PC-9 (cell line): Measurements from ENCODE around the gene TCF4. TPM values are rescaled to one million over a fixed set of nuclear protein-coding genes. Genes with fewer than 3 reads are reported as not detected.

ENCODE experiments used
- BruUV-seq: library from RNA; stranded (reverse); fragments of 400-500 nt; replicated peaks from 2 replicates; lab custom pipeline; 2021; lab: Mats Ljungman, UMichigan
- CTCF ChIA-PET: fragments of 300-600 bp; sonication (Branson Sonifier 250); formaldehyde crosslinking; loops from one replicate; lab custom pipeline; 2022; ENCODE audit warnings: antibody characterized with exemption; lab: Charles Lee
- POLR2A ChIA-PET: fragments of 300-600 bp; sonication (Branson Sonifier 250); formaldehyde crosslinking; loops from one replicate; lab custom pipeline; 2022; ENCODE audit warnings: antibody characterized with exemption; ENCODE audit not compliant: unreplicated experiment; lab: Charles Lee
- DNase-seq, 2 experiments: peaks; one replicate each; pipeline versions ENCODE4 v3.0.0 to v3.0.0-alpha.2; 2015 to 2022; ENCODE audit warnings: mixed read lengths in 1 of 2
- H2AFZ ChIP-seq: fragments of 200-600 bp; sonication (generic); 2 replicates; pipeline ENCODE4 v1.8.1; 2017; ENCODE audit warnings: antibody characterized with exemption
- H3F3A ChIP-seq: fragments of 200-600 bp; sonication (generic); 2 replicates; pipeline ENCODE4 v1.8.1; 2017; ENCODE audit warnings: antibody characterized with exemption, mild to moderate bottlenecking, low read depth; ENCODE audit not compliant: insufficient read depth
- H3K27ac ChIP-seq: fragments of 200-600 bp; sonication (generic); 2 replicates; pipeline ENCODE4 v1.6.1; 2016; ENCODE audit warnings: mixed run types
- H3K27me3 ChIP-seq: fragments of 200-600 bp; sonication (generic); 2 replicates; pipeline ENCODE4 v1.6.1; 2016; ENCODE audit warnings: low read depth, mixed run types; ENCODE audit not compliant: insufficient read depth
- H3K36me3 ChIP-seq: fragments of 200-600 bp; sonication (generic); 2 replicates; pipeline ENCODE4 v1.6.1; 2016; ENCODE audit warnings: low read depth, mixed run types
- H3K4me1 ChIP-seq: fragments of 200-600 bp; sonication (generic); replicated peaks from 2 replicates; pipeline ENCODE4 v1.6.1; 2016; ENCODE audit warnings: mixed run types; ENCODE audit not compliant: insufficient read depth
- H3K4me2 ChIP-seq: fragments of 200-600 bp; sonication (generic); 2 replicates; pipeline ENCODE4 v1.6.1; 2017; ENCODE audit warnings: mixed run types
- H3K4me3 ChIP-seq: fragments of 200-600 bp; sonication (generic); 2 replicates; pipeline ENCODE4 v1.6.1; 2016; ENCODE audit warnings: mixed run types
- H3K79me2 ChIP-seq: fragments of 200-600 bp; sonication (generic); 2 replicates; pipeline ENCODE4 v1.6.1; 2017; ENCODE audit warnings: low read depth, mixed run types
- H3K9me2 ChIP-seq: fragments of 200-600 bp; sonication (generic); 2 replicates; pipeline ENCODE4 v1.8.1; 2017; ENCODE audit warnings: mild to moderate bottlenecking; ENCODE audit not compliant: insufficient read depth
- H3K9me3 ChIP-seq: fragments of 200-600 bp; sonication (generic); 2 replicates; pipeline ENCODE4 v1.8.1; 2016; ENCODE audit warnings: low read depth; ENCODE audit not compliant: insufficient read depth
- H4K20me1 ChIP-seq: fragments of 200-600 bp; sonication (generic); 2 replicates; pipeline ENCODE4 v1.8.1; 2017; ENCODE audit not compliant: insufficient read depth
- CTCF ChIP-seq: fragments of 200-600 bp; sonication (generic); conservative IDR thresholded peaks from 2 replicates; pipeline ENCODE4 v1.6.1; 2017; ENCODE audit warnings: mixed run types, antibody characterized with exemption, mild to moderate bottlenecking, moderate library complexity
- EZH2 ChIP-seq: fragments of 200-600 bp; sonication (generic); IDR thresholded peaks from 2 replicates; pipeline ENCODE4 v1.8.0; 2017; ENCODE audit warnings: antibody characterized with exemption, low read depth
- intact Hi-C: fragments of 100-400 bp; cut with micrococcal nuclease; formaldehyde crosslinking; loops from one replicate; pipeline ENCODE4 v1.10.0; 2022; ENCODE audit not compliant: unreplicated experiment
- total RNA-seq: library from RNA; stranded (reverse); gene quantifications from 2 replicates; pipeline ENCODE4 v1.2.3, GENCODE V29; 2021

Gene TCF4
- total RNA-seq, 1 experiment from 2014 or later, result 0.74 TPM

GRCh38 chr18:55458456-55459203 lies 129.4 kb downstream of the TCF4 start:
- Histone ChIP-seq H2AFZ (no peak overlapping the region), H3K79me2 (no peaks in the 10 kb centered on the region), H3K4me1 (no peaks in the 10 kb centered on the region), H3K36me3 (no peaks in the 10 kb centered on the region), H3F3A (no peaks in the 10 kb centered on the region), H3K27ac (no peak overlapping the region), H3K27me3 (no peaks in the 10 kb centered on the region), H3K9me3 (no peaks in the 10 kb centered on the region), H3K4me3 (no peak overlapping the region), H4K20me1 (no peaks in the 10 kb centered on the region), H3K4me2 (no peak overlapping the region), H3K9me2 (no peaks in the 10 kb centered on the region)
- TF ChIP-seq CTCF (no peak), EZH2 (no peak)
- ChIA-PET CTCF (no interaction called here), POLR2A (no interaction called here)
- intact Hi-C loops, result no loop called here
- no TSS peak for BruUV-seq
- DNase-seq, result no peak

GRCh38 chr18:55457028-55457427 lies 131.0 kb downstream of the TCF4 start:
- no peaks in the 10 kb centered on the region for H3K9me3 ChIP-seq
- H3K27me3 ChIP-seq, result no peaks in the 10 kb centered on the region
- no peak overlapping the region for H3K4me3 ChIP-seq
- H3K36me3 ChIP-seq, result no peaks in the 10 kb centered on the region
- no peak overlapping the region for H3K27ac ChIP-seq
- no peak overlapping the region for H3K4me2 ChIP-seq
- H2AFZ ChIP-seq, result no peak overlapping the region
- no TSS peak for BruUV-seq
- no peaks in the 10 kb centered on the region for H3K4me1 ChIP-seq
- no peak for DNase-seq
- intact Hi-C loops, result no loop called here
- no peak for TF ChIP-seq CTCF
- TF ChIP-seq EZH2, result no peak
- no peaks in the 10 kb centered on the region for H3K79me2 ChIP-seq
- no peaks in the 10 kb centered on the region for H4K20me1 ChIP-seq
- H3F3A ChIP-seq, result no peaks in the 10 kb centered on the region
- ChIA-PET POLR2A (no interaction called here), CTCF (no interaction called here)
- no peaks in the 10 kb centered on the region for H3K9me2 ChIP-seq

GRCh38 chr18:55455938-55456337 lies 132.1 kb downstream of the TCF4 start:
- H3K4me1 ChIP-seq, result no peaks in the 10 kb centered on the region
- H3K9me2 ChIP-seq, result no peaks in the 10 kb centered on the region
- no TSS peak for BruUV-seq
- ChIA-PET POLR2A (no interaction called here), CTCF (no interaction called here)
- no peak overlapping the region for H3K4me3 ChIP-seq
- DNase-seq, result no peak
- H3K36me3 ChIP-seq, result no peaks in the 10 kb centered on the region
- H4K20me1 ChIP-seq, result no peaks in the 10 kb centered on the region
- intact Hi-C loops, result no loop called here
- H3K4me2 ChIP-seq, result no peak overlapping the region
- H3F3A ChIP-seq, result no peaks in the 10 kb centered on the region
- H2AFZ ChIP-seq, result no peak overlapping the region
- no peaks in the 10 kb centered on the region for H3K79me2 ChIP-seq
- no peak overlapping the region for H3K27ac ChIP-seq
- TF ChIP-seq CTCF (no peak), EZH2 (no peak)
- no peaks in the 10 kb centered on the region for H3K27me3 ChIP-seq
- H3K9me3 ChIP-seq, result no peaks in the 10 kb centered on the region
